WTC11 (cell line): ENCODE measurements around the gene MAB21L3.

Experiments
- CTCF ChIP-seq: fragments of 200-600 bp; IDR thresholded peaks from 2 replicates; pipeline ENCODE4 v1.8.0; 2022; ENCODE audit warnings: antibody characterized with exemption
- E2F1 ChIP-seq: sonication (generic); formaldehyde crosslinking; IDR thresholded peaks from 2 replicates; pipeline ENCODE4 v1.8.0; 2022; ENCODE audit warnings: mild to moderate bottlenecking, missing genetic modification reagents
- SP1 ChIP-seq: sonication (generic); formaldehyde crosslinking; conservative IDR thresholded peaks from 2 replicates; pipeline ENCODE4 v1.8.1; 2022; ENCODE audit warnings: missing genetic modification reagents
- STAT6 ChIP-seq: sonication (generic); formaldehyde crosslinking; conservative IDR thresholded peaks from 2 replicates; pipeline ENCODE4 v1.8.1; 2023; ENCODE audit warnings: mild to moderate bottlenecking, low read depth, missing genetic modification reagents, moderate library complexity
- ZSCAN18 ChIP-seq: fragments of 250-450 bp; sonication (Bioruptor Pico); IDR thresholded peaks from 2 replicates; pipeline ENCODE4 v2.1.2; 2022; ENCODE audit warnings: mild to moderate bottlenecking, moderate library complexity

DNA sequence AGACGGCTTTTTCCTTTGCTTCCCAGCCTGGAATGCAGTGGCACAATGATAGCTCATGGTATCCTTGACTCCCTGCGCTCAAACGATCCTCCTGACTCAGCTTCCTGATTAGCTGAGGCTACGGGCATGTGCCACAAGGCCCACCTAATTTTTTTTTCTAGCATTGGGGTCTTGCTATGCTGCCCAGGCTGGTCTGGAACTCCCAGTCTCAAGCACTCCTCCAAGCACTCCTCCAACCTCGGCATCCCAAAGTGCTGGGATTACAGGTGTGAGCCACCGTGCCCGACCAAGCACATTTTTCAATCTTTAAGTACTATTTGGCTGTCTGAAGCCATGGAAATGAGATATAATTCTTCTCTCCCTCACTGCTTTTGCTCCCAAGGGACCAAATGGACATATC, 58.7 kb downstream of the MAB21L3 start:
- TF ChIP-seq E2F1: no peak
- no peak for TF ChIP-seq CTCF
- no peak for TF ChIP-seq STAT6
- no peak for TF ChIP-seq SP1
- no peak for TF ChIP-seq ZSCAN18 (CRISPR knock-in tag)
